OCI-LY1 (cell line): ENCODE data around the gene CCR8.

Experiments
- H2AFZ ChIP-seq: fragments of 200-600 bp; sonication (generic), shearing (Covaris generic); 2 replicates; pipeline ENCODE4 v1.6.0; 2014; ENCODE audit warnings: antibody characterized with exemption, mild to moderate bottlenecking, low read length
- H3F3A ChIP-seq: fragments of 200-600 bp; sonication (generic), shearing (Covaris generic); 2 replicates; pipeline ENCODE4 v1.6.0; 2014; ENCODE audit warnings: mild to moderate bottlenecking, antibody characterized with exemption, low read length, moderate library complexity; ENCODE audit not compliant: insufficient read depth
- H3K27ac ChIP-seq: fragments of 200-600 bp; sonication (generic); 2 replicates; pipeline ENCODE4 v1.5.1; 2014; ENCODE audit warnings: low read length, mixed run types, mild to moderate bottlenecking, low read depth; ENCODE audit not compliant: poor library complexity, severe bottlenecking
- H3K27me3 ChIP-seq: fragments of 200-600 bp; sonication (generic); 2 replicates; pipeline ENCODE4 v1.6.0; 2014; ENCODE audit warnings: antibody characterized with exemption, mild to moderate bottlenecking, low read length, moderate library complexity; ENCODE audit not compliant: insufficient read depth
- H3K36me3 ChIP-seq: fragments of 200-600 bp; sonication (generic); 2 replicates; pipeline ENCODE4 v1.6.1; 2014; ENCODE audit warnings: mild to moderate bottlenecking, antibody characterized with exemption, low read length, moderate library complexity, mixed read lengths; ENCODE audit not compliant: insufficient read depth
- H3K4me1 ChIP-seq: fragments of 200-600 bp; sonication (generic); 2 replicates; pipeline ENCODE4 v1.5.1; 2014; ENCODE audit warnings: mild to moderate bottlenecking, low read length, moderate library complexity; ENCODE audit not compliant: insufficient read depth, severe bottlenecking
- H3K4me2 ChIP-seq: fragments of 200-600 bp; sonication (generic), shearing (Covaris generic); 2 replicates; pipeline ENCODE4 v1.6.1; 2014; ENCODE audit warnings: low read length
- H3K4me3 ChIP-seq: fragments of 200-600 bp; sonication (generic); 2 replicates; pipeline ENCODE4 v1.5.1; 2014; ENCODE audit warnings: low read length, low read depth, mild to moderate bottlenecking, mixed read lengths; ENCODE audit not compliant: poor library complexity, severe bottlenecking
- H3K79me2 ChIP-seq: fragments of 200-600 bp; shearing (Covaris generic); 2 replicates; pipeline ENCODE4 v1.6.1; 2016; ENCODE audit warnings: mixed run types, low read length, mixed read lengths; ENCODE audit not compliant: insufficient read depth
- H3K9ac ChIP-seq: fragments of 200-600 bp; sonication (generic), shearing (Covaris generic); 2 replicates; pipeline ENCODE4 v1.6.1; 2014; ENCODE audit warnings: mild to moderate bottlenecking, low read length, mixed read lengths
- H3K9me2 ChIP-seq: fragments of 200-600 bp; sonication (generic), shearing (Covaris generic); 2 replicates; pipeline ENCODE4 v1.6.1; 2014; ENCODE audit warnings: low read depth, mild to moderate bottlenecking, low read length, mixed read lengths
- H3K9me3 ChIP-seq: fragments of 200-600 bp; shearing (Covaris generic); 2 replicates; pipeline ENCODE4 v1.6.1; 2014; ENCODE audit warnings: low read length, mixed read lengths
- H4K20me1 ChIP-seq: fragments of 200-600 bp; sonication (generic), shearing (Covaris generic); 2 replicates; pipeline ENCODE4 v1.6.0; 2016; ENCODE audit warnings: mild to moderate bottlenecking, low read length; ENCODE audit not compliant: insufficient read depth
- CTCF ChIP-seq: fragments of 200-600 bp; sonication (generic), shearing (Covaris generic); IDR thresholded peaks from 2 replicates; pipeline ENCODE4 v1.5.1; 2017; ENCODE audit warnings: mild to moderate bottlenecking, antibody characterized with exemption, low read length, moderate library complexity, mixed read lengths
- EZH2 ChIP-seq: fragments of 200-600 bp; sonication (generic), shearing (Covaris generic); IDR thresholded peaks from 2 replicates; pipeline ENCODE4 v1.8.0; 2017; ENCODE audit warnings: borderline replicate concordance, mixed run types, mild to moderate bottlenecking, antibody characterized with exemption, low read length, moderate library complexity, mixed read lengths

The CCR8 gene

GRCh38 chr3:39281533-39281932 is 48.0 kb upstream of the CCR8 start:
- Histone ChIP-seq H3K4me3 (no peak overlapping the region), H3K9ac (no peak overlapping the region), H3K79me2 (no peaks in the 10 kb centered on the region), H3F3A (no peaks in the 10 kb centered on the region), H3K9me3 (no peaks in the 10 kb centered on the region), H3K36me3 (no peaks in the 10 kb centered on the region), H2AFZ (no peak overlapping the region), H3K4me1 (peaks cover under 1% of the 10 kb centered on the region), H3K9me2 (no peaks in the 10 kb centered on the region), H3K27ac (no peak overlapping the region), H3K27me3 (0 out of 2 replicates have a peak, but pooled peaks cover 4% of the 10 kb centered on the region), H4K20me1 (no peaks in the 10 kb centered on the region), H3K4me2 (no peak overlapping the region)
- TF ChIP-seq CTCF (no peak), EZH2 (no peak)

GRCh38 chr3:39282057-39282456 is 47.5 kb upstream of the CCR8 start:
- Histone ChIP-seq H3K4me1 (peaks cover 6% of the 10 kb centered on the region), H3K9me3 (no peaks in the 10 kb centered on the region), H3K9me2 (no peaks in the 10 kb centered on the region), H3K9ac (no peak overlapping the region), H2AFZ (no peak overlapping the region), H3K4me2 (no peak overlapping the region), H3K27me3 (0 out of 2 replicates have a peak, but pooled peaks cover 4% of the 10 kb centered on the region), H4K20me1 (no peaks in the 10 kb centered on the region), H3K4me3 (no peak overlapping the region), H3K79me2 (no peaks in the 10 kb centered on the region), H3F3A (no peaks in the 10 kb centered on the region), H3K36me3 (no peaks in the 10 kb centered on the region), H3K27ac (no peak overlapping the region)
- no peak for TF ChIP-seq CTCF
- no peak for TF ChIP-seq EZH2

- Histone ChIP-seq H3K4me3 (no peak overlapping the region), H3K27ac (no peak overlapping the region), H3K27me3 (no peaks in the 10 kb centered on the region), H2AFZ (no peak overlapping the region), H3K9me3 (no peaks in the 10 kb centered on the region), H3F3A (no peaks in the 10 kb centered on the region), H4K20me1 (no peaks in the 10 kb centered on the region), H3K4me2 (peak overlapping the region; percentile 36; the same call in 1 of the 2 replicates), H3K79me2 (no peaks in the 10 kb centered on the region), H3K36me3 (no peaks in the 10 kb centered on the region), H3K4me1 (peaks cover 23% of the 10 kb centered on the region), H3K9me2 (no peaks in the 10 kb centered on the region), H3K9ac (no peak overlapping the region)
- no peak for TF ChIP-seq CTCF
- no peak for TF ChIP-seq EZH2
These were observed 45.0 kb upstream of the CCR8 start for GRCh38 chr3:39284457-39284881.
